Keratinocyte (primary cell): ENCODE data around the gene SHISA9. TPM values are rescaled to one million over a fixed set of nuclear protein-coding genes. Genes with fewer than 3 reads are reported as not detected.
"Not testable (repeated sequence)": the region's sequence is repeated elsewhere in the genome, so short reads cannot be mapped to it uniquely, and the experiment has no call there.

Source experiments
- DNase-seq: peaks from one replicate; pipeline ENCODE4 v3.0.0-alpha.2; 2011; ENCODE audit warnings: low read depth, missing footprints, low spot score
- FAIRE-seq: peaks from 2 replicates; lab custom pipeline; 2011; peaks lifted over from hg19 to GRCh38; lab: Jason Lieb, UNC
- H2AFZ ChIP-seq: 2 replicates; pipeline ENCODE4 v1.6.0; 2012; ENCODE audit warnings: low read length, control low read depth, inconsistent platforms; ENCODE audit not compliant: control insufficient read depth
- H3K27ac ChIP-seq: 2 replicates; pipeline ENCODE4 v1.5.1; 2011; ENCODE audit warnings: low read length; ENCODE audit not compliant: control insufficient read depth, insufficient read depth
- H3K27me3 ChIP-seq: 3 replicates; pipeline ENCODE4 v1.6.0; 2011; ENCODE audit warnings: low read length; ENCODE audit not compliant: control insufficient read depth, insufficient read depth; ENCODE audit errors: extremely low read depth
- H3K36me3 ChIP-seq, 2 experiments: 2 replicates in 1 of 2; 3 replicates in 1 of 2; pipeline ENCODE4 v1.5.1; 2011; ENCODE audit warnings: low read length in 2 of 2, mild to moderate bottlenecking in 1 of 2; ENCODE audit not compliant: control insufficient read depth in 2 of 2, insufficient read depth in 2 of 2; ENCODE audit errors: extremely low read depth in 1 of 2
- H3K4me1 ChIP-seq: 3 replicates; pipeline ENCODE4 v1.5.1; 2011; ENCODE audit warnings: low read length; ENCODE audit not compliant: control insufficient read depth, insufficient read depth; ENCODE audit errors: extremely low read depth
- H3K4me2 ChIP-seq: 3 replicates; pipeline ENCODE4 v1.6.0; 2011; ENCODE audit warnings: low read depth, low read length; ENCODE audit not compliant: control insufficient read depth, insufficient read depth; ENCODE audit errors: extremely low read depth
- H3K4me3 ChIP-seq, 3 experiments: fragments of 200-600 bp in 1 of 3; sonication (generic) in 1 of 3; 2 replicates in 2 of 3; 3 replicates in 1 of 3; pipeline ENCODE4 v1.5.1; 2011 to 2016; ENCODE audit warnings: low read length in 3 of 3, mild to moderate bottlenecking in 3 of 3, control low read depth in 2 of 3, inconsistent platforms in 1 of 3, low read depth in 1 of 3, mixed read lengths in 1 of 3, mixed run types in 1 of 3, moderate library complexity in 1 of 3; ENCODE audit not compliant: control insufficient read depth in 2 of 3, insufficient read depth in 2 of 3; ENCODE audit errors: extremely low read depth in 1 of 3
- H3K79me2 ChIP-seq: 2 replicates; pipeline ENCODE4 v1.6.0; 2012; ENCODE audit warnings: low read length; ENCODE audit not compliant: control insufficient read depth, insufficient read depth
- H3K9ac ChIP-seq: 3 replicates; pipeline ENCODE4 v1.6.0; 2011; ENCODE audit warnings: low read length; ENCODE audit not compliant: control insufficient read depth, insufficient read depth; ENCODE audit errors: extremely low read depth
- H3K9me1 ChIP-seq: 3 replicates; pipeline ENCODE4 v1.6.0; 2011; ENCODE audit warnings: low read length; ENCODE audit not compliant: control insufficient read depth, insufficient read depth; ENCODE audit errors: extremely low read depth
- H3K9me3 ChIP-seq: 2 replicates; pipeline ENCODE4 v1.5.1; 2012; ENCODE audit warnings: low read depth, low read length; ENCODE audit not compliant: control insufficient read depth
- H4K20me1 ChIP-seq: 3 replicates; pipeline ENCODE4 v1.6.0; 2011; ENCODE audit warnings: low read length; ENCODE audit not compliant: control insufficient read depth, insufficient read depth; ENCODE audit errors: extremely low read depth
- EZH2 ChIP-seq: IDR thresholded peaks from one replicate; pipeline ENCODE4 v1.6.1; 2012; ENCODE audit warnings: inconsistent platforms, mild to moderate bottlenecking, low read length, moderate library complexity
- dilution Hi-C: fragments of 300-500 bp; cut with MboI; formaldehyde crosslinking; loops from one replicate; pipeline ENCODE4 v1.7.0; 2020; ENCODE audit warnings: low sequenced_read_pairs; ENCODE audit not compliant: extremely low pct_ligation_motif_present
- polyA minus RNA-seq, 3 experiments: library from RNA; depleted of rRNA, polyadenylated mRNA; stranded (reverse); fragments of >200 nt; gene quantifications; 1 replicate in 1 of 3; 2 replicates in 1 of 3; 3 replicates in 1 of 3; pipeline ENCODE4 v1.2.3, GENCODE V29; 2011
- polyA plus RNA-seq, 5 experiments: library from polyadenylated mRNA; depleted of rRNA in 3 of 5; stranded (reverse) in 3 of 5; stranded (forward) in 1 of 5; unstranded in 1 of 5; fragments of >200 nt; gene quantifications; 1 replicate in 1 of 5; 2 replicates in 3 of 5; 3 replicates in 1 of 5; pipeline versions ENCODE4 v1.2.1 to v1.2.3, GENCODE V29; 2011 to 2012; ENCODE audit warnings: missing spikeins in 2 of 5, low read depth in 1 of 5, low replicate concordance in 1 of 5
- TF ChIP-seq, protein P1 (sequence below), 3 experiments: IDR thresholded peaks in 1 of 3; conservative IDR thresholded peaks in 1 of 3; optimal IDR thresholded peaks in 1 of 3; 2 replicates in 2 of 3; 3 replicates in 1 of 3; pipeline versions ENCODE3 to v1.5.1; 2011; ENCODE audit warnings: low read length in 3 of 3, mild to moderate bottlenecking in 3 of 3, moderate library complexity in 2 of 3, control low read depth in 1 of 3, inconsistent platforms in 1 of 3; ENCODE audit not compliant: insufficient read depth in 2 of 3; ENCODE audit errors: extremely low read depth in 1 of 3

SHISA9 gene
- polyA plus RNA-seq (0.08 to 1.0 TPM (median 0.28 TPM) in 3 replicates), polyA minus RNA-seq (0.16 to 0.72 TPM (median 0.38 TPM) in 3 replicates)
- polyA plus RNA-seq (2011; ENCODE audit: low read depth), result not detected
- 0.25 and 0.29 TPM in 2 replicates for polyA plus RNA-seq (2011; cell fraction: cytosol; rRNA removed)
- polyA plus RNA-seq (2011; cell fraction: nucleus; rRNA removed), result 0.36 and 0.48 TPM in 2 replicates
- 0.06 and 0.47 TPM in 2 replicates for polyA plus RNA-seq (2012; ENCODE audit: low replicate concordance)
- not detected for polyA minus RNA-seq (2011; cell fraction: cytosol; rRNA and poly(A)+ RNA removed)
- polyA minus RNA-seq (2011; cell fraction: nucleus; rRNA and poly(A)+ RNA removed), result 0.32 and 0.85 TPM in 2 replicates

DNA sequence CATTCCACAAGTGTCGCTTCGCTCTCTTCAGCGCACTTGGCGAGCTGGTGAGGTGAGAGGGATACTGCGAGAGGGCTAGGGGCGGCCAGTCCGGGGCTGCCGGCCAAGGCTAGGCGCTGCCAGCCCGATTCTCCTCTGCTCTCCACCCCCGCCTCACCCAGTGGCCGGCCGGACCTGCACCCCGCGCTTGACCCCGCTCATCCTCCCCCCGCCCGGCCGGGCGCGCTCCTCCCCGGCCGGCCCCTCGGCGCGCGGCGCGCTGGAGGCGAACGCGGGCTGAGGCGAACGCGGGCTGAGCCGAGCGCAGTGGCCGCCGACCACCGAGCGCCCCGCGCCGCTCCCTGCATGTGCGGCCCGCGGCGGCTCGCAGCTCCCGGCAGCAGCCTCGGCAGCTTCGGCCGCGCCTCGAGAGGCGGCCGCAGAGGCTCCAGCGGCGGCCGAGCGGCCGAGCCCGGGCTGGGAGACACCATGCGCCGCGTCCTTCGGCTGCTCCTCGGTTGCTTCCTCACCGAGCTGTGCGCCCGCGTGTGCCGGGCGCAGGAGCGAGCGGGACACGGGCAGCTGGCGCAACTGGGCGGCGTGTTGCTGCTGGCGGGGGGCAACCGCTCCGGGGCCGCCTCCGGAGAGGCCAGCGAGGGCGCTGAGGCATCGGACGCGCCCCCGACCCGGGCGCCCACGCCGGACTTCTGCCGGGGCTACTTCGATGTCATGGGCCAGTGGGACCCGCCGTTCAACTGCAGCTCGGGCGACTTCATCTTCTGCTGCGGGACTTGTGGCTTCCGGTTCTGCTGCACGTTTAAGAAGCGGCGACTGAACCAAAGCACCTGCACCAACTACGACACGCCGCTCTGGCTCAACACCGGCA is at the start of gene SHISA9:
SHISA9 (plus strand) TSS at position 2 of the 865 bp plus-strand sequence.
- no peak within 1 kb of the TSS for H3K4me2 ChIP-seq
- dilution Hi-C loops, result no loop called here
- TF ChIP-seq, protein P1, sequence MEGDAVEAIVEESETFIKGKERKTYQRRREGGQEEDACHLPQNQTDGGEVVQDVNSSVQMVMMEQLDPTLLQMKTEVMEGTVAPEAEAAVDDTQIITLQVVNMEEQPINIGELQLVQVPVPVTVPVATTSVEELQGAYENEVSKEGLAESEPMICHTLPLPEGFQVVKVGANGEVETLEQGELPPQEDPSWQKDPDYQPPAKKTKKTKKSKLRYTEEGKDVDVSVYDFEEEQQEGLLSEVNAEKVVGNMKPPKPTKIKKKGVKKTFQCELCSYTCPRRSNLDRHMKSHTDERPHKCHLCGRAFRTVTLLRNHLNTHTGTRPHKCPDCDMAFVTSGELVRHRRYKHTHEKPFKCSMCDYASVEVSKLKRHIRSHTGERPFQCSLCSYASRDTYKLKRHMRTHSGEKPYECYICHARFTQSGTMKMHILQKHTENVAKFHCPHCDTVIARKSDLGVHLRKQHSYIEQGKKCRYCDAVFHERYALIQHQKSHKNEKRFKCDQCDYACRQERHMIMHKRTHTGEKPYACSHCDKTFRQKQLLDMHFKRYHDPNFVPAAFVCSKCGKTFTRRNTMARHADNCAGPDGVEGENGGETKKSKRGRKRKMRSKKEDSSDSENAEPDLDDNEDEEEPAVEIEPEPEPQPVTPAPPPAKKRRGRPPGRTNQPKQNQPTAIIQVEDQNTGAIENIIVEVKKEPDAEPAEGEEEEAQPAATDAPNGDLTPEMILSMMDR (optimal IDR thresholded peaks at IDR 0.05 in 1 of 3, IDR thresholded peaks at IDR 0.05 in 1 of 3, conservative IDR thresholded peaks at IDR 0.05 in 1 of 3; ENCODE audit: extremely low read depth in 1 of 3, insufficient read depth in 2 of 3, low read length in 3 of 3), result no peak
- TF ChIP-seq EZH2, result no peak
- H3K4me1 ChIP-seq, result no peaks in the 10 kb centered on the region
- peak within 1 kb of the TSS in 1 of 3 experiments; percentile 3 for H3K4me3 ChIP-seq
- FAIRE-seq, result no peak
- no peaks in the 10 kb centered on the region for H3K9me1 ChIP-seq
- DNase-seq, result no peak
- H2AFZ ChIP-seq, result no peak within 1 kb of the TSS
- H3K27ac ChIP-seq, result no peak within 1 kb of the TSS
- H3K36me3 ChIP-seq, result no peaks in the 10 kb centered on the region
- H3K9me3 ChIP-seq, result no peaks in the 10 kb centered on the region
- H4K20me1 ChIP-seq, result no peaks in the 10 kb centered on the region
- peaks cover 60% of the 10 kb centered on the region for H3K27me3 ChIP-seq
- H3K9ac ChIP-seq, result no peak within 1 kb of the TSS
- H3K79me2 ChIP-seq, result no peaks in the 10 kb centered on the region

DNA sequence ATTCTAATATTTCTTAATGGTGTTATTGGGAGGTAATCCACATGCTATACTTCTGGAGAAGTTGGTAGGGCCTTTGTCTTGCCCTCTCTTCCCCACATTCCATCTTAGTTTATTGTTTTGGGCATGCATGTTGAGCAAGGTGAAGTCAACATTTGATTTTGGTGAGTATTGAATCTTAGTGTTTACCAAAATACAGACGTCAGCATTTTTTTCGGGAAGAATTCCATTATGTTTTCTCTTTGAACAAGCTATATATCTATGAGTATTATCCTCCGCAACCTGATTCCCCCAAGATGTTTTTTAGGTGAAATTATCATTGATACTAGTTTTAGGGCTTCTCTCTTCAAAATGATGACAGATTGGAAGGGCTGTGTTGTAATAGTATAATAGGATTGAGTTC is 47.4 kb upstream of the SHISA9 start:
- no peaks in the 10 kb centered on the region for H3K9me3 ChIP-seq
- H3K4me1 ChIP-seq, result no peaks in the 10 kb centered on the region
- H2AFZ ChIP-seq, result no peak overlapping the region
- no peaks in the 10 kb centered on the region for H4K20me1 ChIP-seq
- H3K9me1 ChIP-seq, result no peaks in the 10 kb centered on the region
- no peaks in the 10 kb centered on the region for H3K79me2 ChIP-seq
- no peak overlapping the region for H3K9ac ChIP-seq
- no peaks in the 10 kb centered on the region for H3K36me3 ChIP-seq
- H3K4me3 ChIP-seq, result no peak overlapping the region
- no peaks in the 10 kb centered on the region for H3K27me3 ChIP-seq
- DNase-seq (no peak), FAIRE-seq (no peak)
- dilution Hi-C loops, result no loop called here
- no peak overlapping the region for H3K27ac ChIP-seq
- TF ChIP-seq, protein P1 (optimal IDR thresholded peaks at IDR 0.05 in 1 of 3, IDR thresholded peaks at IDR 0.05 in 1 of 3, conservative IDR thresholded peaks at IDR 0.05 in 1 of 3; ENCODE audit: extremely low read depth in 1 of 3, insufficient read depth in 2 of 3, low read length in 3 of 3), result no peak
- TF ChIP-seq EZH2, result no peak
- H3K4me2 ChIP-seq, result no peak overlapping the region

DNA sequence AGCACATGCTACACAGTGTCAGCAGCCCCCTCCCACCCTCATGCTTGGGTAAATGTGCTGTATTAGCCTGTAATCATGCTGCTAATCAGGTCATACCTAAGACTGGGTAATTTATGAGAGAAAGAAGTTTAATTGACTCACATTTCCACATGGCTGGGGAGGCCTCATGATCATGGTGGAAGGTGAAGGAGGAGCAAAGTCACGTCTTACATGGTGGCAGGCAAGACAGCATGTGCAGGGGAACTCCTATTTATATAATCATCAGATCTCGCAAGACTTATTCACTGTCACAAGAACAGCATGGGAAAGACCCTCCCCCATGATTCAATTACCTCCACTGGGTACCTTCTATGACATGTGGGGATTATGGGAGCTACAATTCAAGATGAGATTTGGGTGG is 44.0 kb upstream of the SHISA9 start:
- DNase-seq, H3K79me2 ChIP-seq, FAIRE-seq, H3K9me3 ChIP-seq, H3K27me3 ChIP-seq, H3K4me2 ChIP-seq, H3K27ac ChIP-seq, H3K9ac ChIP-seq, H3K4me1 ChIP-seq, H2AFZ ChIP-seq, H4K20me1 ChIP-seq, H3K36me3 ChIP-seq, H3K4me3 ChIP-seq, dilution Hi-C loops, H3K9me1 ChIP-seq: not testable (repeated sequence)
